Muscle of back (tissue), 11 donors: ENCODE results near the gene LGR6. TPM values are rescaled to one million over a fixed set of nuclear protein-coding genes. Genes with fewer than 3 reads are reported as not detected.

Experiments used
- DNase-seq, 3 donors: peaks; one replicate each; pipeline versions ENCODE4 v3.0.0 to v3.0.0-alpha.2; 2013
- polyA plus RNA-seq, 10 donors: library from polyadenylated mRNA; unstranded; fragments of 120-200 nt; gene quantifications; one replicate each; pipeline ENCODE4 v1.2.1, GENCODE V29; 2013; ENCODE audit not compliant: insufficient read length in 10 of 10

LGR6 gene
- polyA plus RNA-seq, 10 donors: 0.15 to 8.2 (median 0.53) TPM

- no peak for DNase-seq
Measured at GRCh38 chr1:202264726-202265125, 71.1 kb downstream of the LGR6 start.

GRCh38 chr1:202266061-202266765 lies 72.6 kb downstream of the LGR6 start:
- no peak for DNase-seq

GRCh38 chr1:202268032-202268431 lies 74.4 kb downstream of the LGR6 start:
- no peak for DNase-seq

- DNase-seq: no peak
Measured at GRCh38 chr1:202268817-202269216, 75.2 kb downstream of the LGR6 start.

- DNase-seq: no peak
Measured at GRCh38 chr1:202270871-202271326, 77.3 kb downstream of the LGR6 start.

- no peak for DNase-seq
Measured at GRCh38 chr1:202272103-202272845, 78.7 kb downstream of the LGR6 start.

GRCh38 chr1:202274611-202275010 lies 81.0 kb downstream of the LGR6 start:
- no peak for DNase-seq

GRCh38 chr1:202275061-202275770 lies 81.6 kb downstream of the LGR6 start:
- no peak for DNase-seq

GRCh38 chr1:202276081-202276715 lies 82.6 kb downstream of the LGR6 start:
- DNase-seq: no peak

- DNase-seq: no peak
Measured at GRCh38 chr1:202276920-202277319, 83.3 kb downstream of the LGR6 start.

- no peak for DNase-seq
Measured at GRCh38 chr1:202278751-202279150, 85.2 kb downstream of the LGR6 start.

GRCh38 chr1:202279806-202280205 lies 86.2 kb downstream of the LGR6 start:
- DNase-seq: no peak

- no peak for DNase-seq
Measured at GRCh38 chr1:202280595-202280994, 87.0 kb downstream of the LGR6 start.

- DNase-seq: peak in 2 of 3 donors; percentile 23 to 78
Measured at GRCh38 chr1:202281316-202282024, 87.9 kb downstream of the LGR6 start.

GRCh38 chr1:202282025-202282371 lies 88.4 kb downstream of the LGR6 start:
- no peak for DNase-seq

GRCh38 chr1:202282596-202283283 lies 89.1 kb downstream of the LGR6 start:
- no peak for DNase-seq

- peak in 2 of 3 donors; percentile 44 to 77 for DNase-seq
Measured at GRCh38 chr1:202283379-202283844, 89.8 kb downstream of the LGR6 start.

GRCh38 chr1:202283991-202284390 lies 90.4 kb downstream of the LGR6 start:
- DNase-seq: no peak

GRCh38 chr1:202285908-202286307 lies 92.3 kb downstream of the LGR6 start:
- DNase-seq: no peak

GRCh38 chr1:202286622-202287097 lies 93.1 kb downstream of the LGR6 start:
- peak in 1 of 3 donors; percentile 30 for DNase-seq

GRCh38 chr1:202287196-202287595 lies 93.6 kb downstream of the LGR6 start:
- DNase-seq: no peak
